Embryonic facial prominence (tissue), 1 donor: ENCODE results near the gene PYGO2.
"Not testable (repeated sequence)": the region's sequence is repeated elsewhere in the genome, so short reads cannot be mapped to it uniquely, and the experiment has no call there.

Experiments used
- DNase-seq: peaks from one replicate; pipeline ENCODE4 v3.0.0-alpha.2; 2016; ENCODE audit errors: extremely low spot score

Gene PYGO2

GRCh38 chr1:154908129-154908528 lies 53.5 kb downstream of the PYGO2 start:
- DNase-seq: not testable (repeated sequence)
